ENCODE results near the gene BMAL1. TPM values are rescaled to one million over a fixed set of nuclear protein-coding genes. Genes with fewer than 3 reads are reported as not detected.

BMAL1 gene
- total and polyA plus RNA-seq, 3 experiments from 2014 or later = 25.2 to 29.4 (median 29.2) TPM

GRCh38 chr11:13280092-13280722, 2.6 kb downstream of the BMAL1 start:
- Histone ChIP-seq H3K27ac (ENCODE audit: low read depth, low read length) (no peak overlapping the region), H3K4me3 (ENCODE audit: low read length) (peak overlapping the region; percentile 84), H3K36me3 (ENCODE audit: insufficient read depth, low read length) (no peaks in the 10 kb centered on the region), H3K27me3 (ENCODE audit: insufficient read depth, low read length, poor library complexity, severe bottlenecking) (no peaks in the 10 kb centered on the region), H3K4me1 (ENCODE audit: insufficient read depth, low read length) (peaks cover 56% of the 10 kb centered on the region), H3K9me3 (ENCODE audit: low read length) (no peaks in the 10 kb centered on the region)
- H3K4me3 Mint-ChIP-seq = peak overlapping the region; percentile 90 to 94 (median 93)
- POLR2A ChIA-PET = interaction anchor here (2.0 kb wide), 1 partner anchor 55 kb away, joined by 8 read pairs; no protein-coding TSS in a partner anchor
- H3K36me3 Mint-ChIP-seq = peaks cover 0 to 31% (median 9%) of the 10 kb centered on the region in 3 donors
- peak in 1 of 5 donors; percentile 21 for DNase-seq
- H3K4me1 Mint-ChIP-seq = peaks cover 72 to 74% (median 74%) of the 10 kb centered on the region in 3 donors
- H3K9me3 Mint-ChIP-seq = no peaks in the 10 kb centered on the region
- CTCF ChIA-PET = interaction anchor here (0.9 to 2.5 kb wide), 4 partner anchors 11 to 56 kb away, joined by 3 to 22 read pairs (median 6); no protein-coding TSS in a partner anchor
- H3K27ac Mint-ChIP-seq = peak overlapping the region; percentile 55 to 96 (median 92)
- peaks cover 0 to 9% of the 10 kb centered on the region in 2 donors for H3K27me3 Mint-ChIP-seq

- DNase-seq = no peak
- Mint-ChIP-seq H3K36me3 (peaks cover 0 to 31% (median 9%) of the 10 kb centered on the region in 3 donors), H3K27me3 (peaks cover 0 to 9% of the 10 kb centered on the region in 2 donors), H3K27ac (peak overlapping the region; percentile 48 to 96 (median 90)), H3K9me3 (no peaks in the 10 kb centered on the region), H3K4me3 (peak overlapping the region; percentile 90 to 94 (median 93)), H3K4me1 (peaks cover 76 to 80% (median 79%) of the 10 kb centered on the region in 3 donors)
- Histone ChIP-seq H3K27ac (ENCODE audit: low read depth, low read length) (no peak overlapping the region), H3K4me3 (ENCODE audit: low read length) (no peak overlapping the region), H3K4me1 (ENCODE audit: insufficient read depth, low read length) (peaks cover 57% of the 10 kb centered on the region), H3K36me3 (ENCODE audit: insufficient read depth, low read length) (no peaks in the 10 kb centered on the region), H3K27me3 (ENCODE audit: insufficient read depth, low read length, poor library complexity, severe bottlenecking) (no peaks in the 10 kb centered on the region), H3K9me3 (ENCODE audit: low read length) (no peaks in the 10 kb centered on the region)
- ChIA-PET POLR2A (no interaction called here), CTCF (interaction anchor here (1.7 to 2.5 kb wide), 2 partner anchors 10 to 55 kb away, joined by 3 to 9 read pairs; no protein-coding TSS in a partner anchor)
Observed at GRCh38 chr11:13280777-13281176, 3.2 kb downstream of the BMAL1 start.

GRCh38 chr11:13283636-13284035, 6.0 kb downstream of the BMAL1 start:
- H3K4me1 Mint-ChIP-seq = peaks cover 90 to 98% (median 96%) of the 10 kb centered on the region in 3 donors
- Histone ChIP-seq H3K4me1 (ENCODE audit: insufficient read depth, low read length) (peaks cover 65% of the 10 kb centered on the region), H3K27ac (ENCODE audit: low read depth, low read length) (no peak overlapping the region), H3K36me3 (ENCODE audit: insufficient read depth, low read length) (no peaks in the 10 kb centered on the region), H3K27me3 (ENCODE audit: insufficient read depth, low read length, poor library complexity, severe bottlenecking) (no peaks in the 10 kb centered on the region), H3K9me3 (ENCODE audit: low read length) (no peaks in the 10 kb centered on the region), H3K4me3 (ENCODE audit: low read length) (no peak overlapping the region)
- H3K27ac Mint-ChIP-seq = peak overlapping the region in 4 of 8 donors; percentile 14 to 93 (median 92)
- no peak for DNase-seq
- H3K27me3 Mint-ChIP-seq = peaks cover 0 to 6% of the 10 kb centered on the region in 2 donors
- H3K9me3 Mint-ChIP-seq = no peaks in the 10 kb centered on the region
- peak overlapping the region in 4 of 7 donors; percentile 2 to 25 (median 14) for H3K4me3 Mint-ChIP-seq
- H3K36me3 Mint-ChIP-seq = peaks cover 0 to 24% (median 9%) of the 10 kb centered on the region in 3 donors
- ChIA-PET POLR2A (no interaction called here), CTCF (interaction anchor here (0.9 to 1.6 kb wide), 3 partner anchors 18 to 51 kb away, joined by 3 to 5 read pairs (median 4); no protein-coding TSS in a partner anchor)

GRCh38 chr11:13284776-13285588, 7.4 kb downstream of the BMAL1 start:
- H3K36me3 ChIP-seq (ENCODE audit: insufficient read depth, low read length) = no peaks in the 10 kb centered on the region
- H3K4me3 Mint-ChIP-seq = peak overlapping the region; percentile 5 to 64 (median 18)
- no peak overlapping the region for H3K4me3 ChIP-seq (ENCODE audit: low read length)
- peak overlapping the region; percentile 32 to 80 (median 58) for H3K27ac Mint-ChIP-seq
- H3K27me3 Mint-ChIP-seq = peaks cover 0 to 6% of the 10 kb centered on the region in 2 donors
- no peak overlapping the region for H3K27ac ChIP-seq (ENCODE audit: low read depth, low read length)
- POLR2A ChIA-PET = no interaction called here
- no peak for DNase-seq
- peaks cover 0 to 19% (median 9%) of the 10 kb centered on the region in 3 donors for H3K36me3 Mint-ChIP-seq
- peaks cover 54% of the 10 kb centered on the region for H3K4me1 ChIP-seq (ENCODE audit: insufficient read depth, low read length)
- no peaks in the 10 kb centered on the region for H3K9me3 ChIP-seq (ENCODE audit: low read length)
- CTCF ChIA-PET = no interaction called here
- no peaks in the 10 kb centered on the region for H3K27me3 ChIP-seq (ENCODE audit: insufficient read depth, low read length, poor library complexity, severe bottlenecking)
- H3K9me3 Mint-ChIP-seq = no peaks in the 10 kb centered on the region
- H3K4me1 Mint-ChIP-seq = peaks cover 91 to 100% (median 99%) of the 10 kb centered on the region in 3 donors

GRCh38 chr11:13286279-13286821, 8.8 kb downstream of the BMAL1 start:
- peak overlapping the region in 5 of 8 donors; percentile 9 to 94 (median 56) for H3K27ac Mint-ChIP-seq
- CTCF ChIA-PET = interaction anchor here (1.1 to 1.4 kb wide), 3 partner anchors 25 to 66 kb away, joined by 3 to 4 read pairs (median 3); no protein-coding TSS in a partner anchor
- no peaks in the 10 kb centered on the region for H3K36me3 ChIP-seq (ENCODE audit: insufficient read depth, low read length)
- no peak overlapping the region for H3K4me3 ChIP-seq (ENCODE audit: low read length)
- no peak for DNase-seq
- H3K4me1 ChIP-seq (ENCODE audit: insufficient read depth, low read length) = peaks cover 45% of the 10 kb centered on the region
- H3K27me3 ChIP-seq (ENCODE audit: insufficient read depth, low read length, poor library complexity, severe bottlenecking) = no peaks in the 10 kb centered on the region
- H3K27me3 Mint-ChIP-seq = peaks cover 0 to 5% of the 10 kb centered on the region in 2 donors
- H3K4me3 Mint-ChIP-seq = peak overlapping the region in 3 of 7 donors; percentile 29 to 51 (median 51)
- H3K4me1 Mint-ChIP-seq = peaks cover 89 to 99% (median 99%) of the 10 kb centered on the region in 3 donors
- peaks cover 0 to 21% (median 9%) of the 10 kb centered on the region in 3 donors for H3K36me3 Mint-ChIP-seq
- H3K27ac ChIP-seq (ENCODE audit: low read depth, low read length) = no peak overlapping the region
- POLR2A ChIA-PET = interaction anchor here (2.4 kb wide), 1 partner anchor 8 kb away, joined by 6 read pairs; no protein-coding TSS in a partner anchor
- no peaks in the 10 kb centered on the region for H3K9me3 ChIP-seq (ENCODE audit: low read length)
- H3K9me3 Mint-ChIP-seq = no peaks in the 10 kb centered on the region

GRCh38 chr11:13287036-13287435, 9.4 kb downstream of the BMAL1 start:
- H3K27me3 Mint-ChIP-seq = peaks cover 0 to under 1% of the 10 kb centered on the region in 2 donors
- peak overlapping the region in 6 of 8 donors; percentile 9 to 94 (median 37) for H3K27ac Mint-ChIP-seq
- ChIA-PET CTCF (interaction anchor here (1.1 to 1.4 kb wide), 3 partner anchors 26 to 65 kb away, joined by 3 to 4 read pairs (median 3); no protein-coding TSS in a partner anchor), POLR2A (interaction anchor here (2.4 kb wide), 1 partner anchor 9 kb away, joined by 6 read pairs; no protein-coding TSS in a partner anchor)
- H3K9me3 Mint-ChIP-seq = no peaks in the 10 kb centered on the region
- no peak overlapping the region for H3K27ac ChIP-seq (ENCODE audit: low read depth, low read length)
- H3K36me3 Mint-ChIP-seq = peaks cover 0 to 16% (median 7%) of the 10 kb centered on the region in 3 donors
- H3K9me3 ChIP-seq (ENCODE audit: low read length) = no peaks in the 10 kb centered on the region
- H3K4me1 ChIP-seq (ENCODE audit: insufficient read depth, low read length) = peaks cover 39% of the 10 kb centered on the region
- H3K4me1 Mint-ChIP-seq = peaks cover 89 to 99% (median 96%) of the 10 kb centered on the region in 3 donors
- peak in 1 of 5 donors; percentile 24 for DNase-seq
- no peaks in the 10 kb centered on the region for H3K27me3 ChIP-seq (ENCODE audit: insufficient read depth, low read length, poor library complexity, severe bottlenecking)
- H3K36me3 ChIP-seq (ENCODE audit: insufficient read depth, low read length) = no peaks in the 10 kb centered on the region
- H3K4me3 Mint-ChIP-seq = peak overlapping the region in 4 of 7 donors; percentile 23 to 51 (median 40)
- H3K4me3 ChIP-seq (ENCODE audit: low read length) = no peak overlapping the region

- H3K4me3 Mint-ChIP-seq = peak overlapping the region in 5 of 7 donors; percentile 6 to 55 (median 23)
- ChIA-PET CTCF (interaction anchor here (1.1 to 1.3 kb wide), 2 partner anchors 27 to 64 kb away, joined by 3 to 4 read pairs; no protein-coding TSS in a partner anchor), POLR2A (interaction anchor here (2.4 kb wide), 1 partner anchor 9 kb away, joined by 6 read pairs; no protein-coding TSS in a partner anchor)
- peaks cover 0 to 14% (median 2%) of the 10 kb centered on the region in 3 donors for H3K36me3 Mint-ChIP-seq
- peaks cover 37% of the 10 kb centered on the region for H3K4me1 ChIP-seq (ENCODE audit: insufficient read depth, low read length)
- H3K4me1 Mint-ChIP-seq = peaks cover 87 to 93% (median 93%) of the 10 kb centered on the region in 3 donors
- no peaks in the 10 kb centered on the region for H3K27me3 ChIP-seq (ENCODE audit: insufficient read depth, low read length, poor library complexity, severe bottlenecking)
- DNase-seq = no peak
- no peaks in the 10 kb centered on the region for H3K9me3 Mint-ChIP-seq
- no peaks in the 10 kb centered on the region for H3K9me3 ChIP-seq (ENCODE audit: low read length)
- no peak overlapping the region for H3K27ac ChIP-seq (ENCODE audit: low read depth, low read length)
- H3K27ac Mint-ChIP-seq = peak overlapping the region in 7 of 8 donors; percentile 0 to 94 (median 24)
- no peaks in the 10 kb centered on the region for H3K36me3 ChIP-seq (ENCODE audit: insufficient read depth, low read length)
- H3K27me3 Mint-ChIP-seq = no peaks in the 10 kb centered on the region
- no peak overlapping the region for H3K4me3 ChIP-seq (ENCODE audit: low read length)
Observed at GRCh38 chr11:13287681-13288080, 10.1 kb downstream of the BMAL1 start.
